Measurements from ENCODE around the gene BAMBI. TPM values are rescaled to one million over a fixed set of nuclear protein-coding genes. Genes with fewer than 3 reads are reported as not detected.

Gene BAMBI
- total RNA-seq, 1 donor from 2014 or later: 16.0 TPM

DNA sequence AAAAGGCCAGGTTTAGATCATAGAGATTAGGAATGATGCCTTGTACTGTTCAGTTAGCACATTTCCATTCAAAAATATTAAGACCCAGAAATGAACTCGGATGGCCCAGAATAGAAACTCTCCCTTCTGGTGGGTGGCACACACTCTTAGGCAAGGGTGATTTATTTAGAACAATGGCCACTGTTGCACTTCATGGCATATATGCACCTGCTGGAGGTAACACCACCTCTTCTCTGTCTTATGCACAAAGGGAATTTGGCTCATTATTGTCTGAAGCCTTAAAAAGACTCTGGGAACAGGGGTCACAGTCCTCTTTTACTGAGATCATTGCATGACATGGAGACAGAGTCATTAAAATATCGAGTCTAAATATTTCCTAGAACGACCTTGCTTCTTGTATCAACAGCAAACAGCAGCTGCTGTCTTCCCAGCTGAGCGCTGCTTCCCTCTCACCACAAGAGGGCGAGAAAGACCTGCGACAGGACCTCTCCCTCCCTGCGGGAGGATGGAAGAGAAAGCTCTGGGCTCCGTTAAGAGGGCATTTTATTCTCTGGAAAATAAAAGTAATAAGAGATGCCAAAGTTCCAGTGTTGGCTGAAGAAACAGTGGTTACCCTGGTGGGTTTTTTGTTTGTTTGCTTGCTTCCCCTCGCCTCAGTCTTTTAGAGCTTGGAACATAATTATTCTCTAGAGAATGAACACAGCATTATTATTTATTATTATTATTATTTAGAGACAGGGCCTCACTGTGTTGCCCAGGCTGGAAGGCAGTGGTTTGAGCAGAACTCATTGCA is 13.5 kb upstream of the BAMBI start:
- TF ChIP-seq, protein P1, sequence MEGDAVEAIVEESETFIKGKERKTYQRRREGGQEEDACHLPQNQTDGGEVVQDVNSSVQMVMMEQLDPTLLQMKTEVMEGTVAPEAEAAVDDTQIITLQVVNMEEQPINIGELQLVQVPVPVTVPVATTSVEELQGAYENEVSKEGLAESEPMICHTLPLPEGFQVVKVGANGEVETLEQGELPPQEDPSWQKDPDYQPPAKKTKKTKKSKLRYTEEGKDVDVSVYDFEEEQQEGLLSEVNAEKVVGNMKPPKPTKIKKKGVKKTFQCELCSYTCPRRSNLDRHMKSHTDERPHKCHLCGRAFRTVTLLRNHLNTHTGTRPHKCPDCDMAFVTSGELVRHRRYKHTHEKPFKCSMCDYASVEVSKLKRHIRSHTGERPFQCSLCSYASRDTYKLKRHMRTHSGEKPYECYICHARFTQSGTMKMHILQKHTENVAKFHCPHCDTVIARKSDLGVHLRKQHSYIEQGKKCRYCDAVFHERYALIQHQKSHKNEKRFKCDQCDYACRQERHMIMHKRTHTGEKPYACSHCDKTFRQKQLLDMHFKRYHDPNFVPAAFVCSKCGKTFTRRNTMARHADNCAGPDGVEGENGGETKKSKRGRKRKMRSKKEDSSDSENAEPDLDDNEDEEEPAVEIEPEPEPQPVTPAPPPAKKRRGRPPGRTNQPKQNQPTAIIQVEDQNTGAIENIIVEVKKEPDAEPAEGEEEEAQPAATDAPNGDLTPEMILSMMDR (conservative IDR thresholded peaks at IDR 0.05; ENCODE audit: low read depth, low read length): peak; percentile 100
- no peak for DNase-seq (ENCODE audit: low read depth)
- no peak overlapping the region for H3K4me3 ChIP-seq (ENCODE audit: low read depth, low read length)

DNA sequence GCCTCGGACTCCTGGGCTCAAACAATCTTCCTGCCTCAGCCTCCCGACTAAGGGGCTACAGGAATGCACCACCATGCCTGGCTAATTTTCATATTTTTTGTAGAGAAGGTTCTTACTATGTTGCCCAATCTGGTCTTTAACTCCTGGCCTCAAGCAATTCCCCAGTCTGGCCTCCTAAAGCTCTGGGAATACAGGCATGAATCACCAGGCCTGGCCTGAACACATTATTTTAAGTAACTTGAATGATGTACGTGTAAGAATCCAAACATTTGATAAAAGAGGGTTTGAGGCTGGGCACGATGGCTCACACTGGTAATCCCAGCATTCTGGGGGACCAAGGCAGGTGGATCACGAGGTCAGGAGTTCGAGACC is 13.0 kb upstream of the BAMBI start:
- TF ChIP-seq, protein P1 (conservative IDR thresholded peaks at IDR 0.05; ENCODE audit: low read depth, low read length): no peak
- H3K4me3 ChIP-seq (ENCODE audit: low read depth, low read length): no peak overlapping the region
- no peak for DNase-seq (ENCODE audit: low read depth)

DNA sequence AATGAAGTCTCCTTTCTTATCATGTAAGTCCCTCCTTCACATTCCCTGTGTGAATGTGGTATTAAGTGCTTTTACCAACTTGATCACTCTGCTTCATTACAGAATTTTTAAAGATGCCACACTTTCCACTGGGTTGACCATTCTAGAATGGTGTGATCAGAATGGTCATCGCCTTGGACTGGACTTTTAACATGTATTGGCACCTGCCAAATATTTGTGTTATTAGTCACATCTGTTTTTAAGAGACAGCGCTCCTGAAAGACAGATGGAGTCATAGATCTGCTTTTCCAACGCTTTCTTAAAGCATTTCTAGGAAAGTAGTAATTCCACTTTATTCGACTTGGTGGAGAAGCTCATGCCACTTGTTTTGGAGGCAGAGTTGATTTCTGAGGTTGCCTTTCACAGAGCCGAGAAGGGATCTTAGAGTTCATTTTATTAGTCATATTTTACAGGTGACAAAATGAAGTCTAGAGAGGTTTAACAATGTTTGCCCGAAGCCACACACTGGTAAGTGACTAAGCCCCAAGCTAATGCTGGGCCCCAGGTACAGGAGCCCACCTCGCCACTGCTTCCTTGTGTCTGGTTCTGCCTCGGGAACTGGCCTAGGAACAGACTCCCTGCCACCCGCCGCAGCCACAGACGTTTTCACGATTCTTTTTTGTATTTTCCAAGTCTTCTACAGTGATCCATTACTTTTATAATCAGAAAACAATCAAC is 10.4 kb upstream of the BAMBI start:
- DNase-seq (ENCODE audit: low read depth): no peak
- no peak overlapping the region for H3K4me3 ChIP-seq (ENCODE audit: low read depth, low read length)
- TF ChIP-seq, protein P1 (conservative IDR thresholded peaks at IDR 0.05; ENCODE audit: low read depth, low read length): no peak

DNA sequence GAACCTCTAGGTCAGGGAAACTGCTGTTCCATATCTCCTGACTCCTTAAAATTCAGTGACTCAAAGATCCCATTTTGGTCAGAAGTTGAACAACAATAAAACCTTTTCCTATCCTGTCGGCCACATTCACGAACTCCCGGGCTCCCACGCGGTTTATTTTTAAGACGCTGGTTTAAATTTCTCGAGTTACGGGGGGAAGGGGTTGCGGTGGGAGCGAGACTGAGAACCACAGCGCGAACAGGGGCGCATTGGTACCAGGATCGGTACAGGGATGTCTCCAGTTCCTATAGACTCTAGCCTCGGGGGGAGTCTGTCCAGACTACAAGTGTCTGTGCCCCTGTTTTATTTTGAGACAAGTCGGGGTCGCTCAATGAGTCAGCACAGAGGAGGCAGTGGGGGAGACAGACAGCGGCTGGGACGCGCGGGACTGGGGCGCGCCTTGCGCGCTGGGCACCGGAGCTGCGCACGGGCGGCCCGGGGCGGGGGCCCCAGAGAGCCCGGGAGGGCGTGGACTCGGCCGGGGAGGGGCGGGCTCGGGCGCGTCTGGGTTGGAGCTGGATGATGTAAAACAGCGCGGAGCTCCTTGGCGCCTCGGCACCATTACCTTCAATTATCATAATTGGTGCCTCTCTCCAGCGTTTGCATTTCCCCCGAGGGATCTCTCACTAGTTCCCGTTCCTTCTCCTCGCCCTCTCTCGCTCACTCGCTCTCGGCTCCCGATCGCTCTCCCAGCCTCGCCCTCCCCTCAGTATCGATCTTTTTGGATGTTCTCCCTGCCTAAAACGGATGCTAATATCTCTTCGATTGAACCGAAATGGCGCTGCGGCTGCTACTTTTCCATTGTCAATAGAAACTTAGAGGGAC is 8.7 kb upstream of the BAMBI start:
- peak overlapping the region; percentile 76 for H3K4me3 ChIP-seq (ENCODE audit: low read depth, low read length)
- TF ChIP-seq, protein P1 (conservative IDR thresholded peaks at IDR 0.05; ENCODE audit: low read depth, low read length): no peak
- no peak for DNase-seq (ENCODE audit: low read depth)

DNA sequence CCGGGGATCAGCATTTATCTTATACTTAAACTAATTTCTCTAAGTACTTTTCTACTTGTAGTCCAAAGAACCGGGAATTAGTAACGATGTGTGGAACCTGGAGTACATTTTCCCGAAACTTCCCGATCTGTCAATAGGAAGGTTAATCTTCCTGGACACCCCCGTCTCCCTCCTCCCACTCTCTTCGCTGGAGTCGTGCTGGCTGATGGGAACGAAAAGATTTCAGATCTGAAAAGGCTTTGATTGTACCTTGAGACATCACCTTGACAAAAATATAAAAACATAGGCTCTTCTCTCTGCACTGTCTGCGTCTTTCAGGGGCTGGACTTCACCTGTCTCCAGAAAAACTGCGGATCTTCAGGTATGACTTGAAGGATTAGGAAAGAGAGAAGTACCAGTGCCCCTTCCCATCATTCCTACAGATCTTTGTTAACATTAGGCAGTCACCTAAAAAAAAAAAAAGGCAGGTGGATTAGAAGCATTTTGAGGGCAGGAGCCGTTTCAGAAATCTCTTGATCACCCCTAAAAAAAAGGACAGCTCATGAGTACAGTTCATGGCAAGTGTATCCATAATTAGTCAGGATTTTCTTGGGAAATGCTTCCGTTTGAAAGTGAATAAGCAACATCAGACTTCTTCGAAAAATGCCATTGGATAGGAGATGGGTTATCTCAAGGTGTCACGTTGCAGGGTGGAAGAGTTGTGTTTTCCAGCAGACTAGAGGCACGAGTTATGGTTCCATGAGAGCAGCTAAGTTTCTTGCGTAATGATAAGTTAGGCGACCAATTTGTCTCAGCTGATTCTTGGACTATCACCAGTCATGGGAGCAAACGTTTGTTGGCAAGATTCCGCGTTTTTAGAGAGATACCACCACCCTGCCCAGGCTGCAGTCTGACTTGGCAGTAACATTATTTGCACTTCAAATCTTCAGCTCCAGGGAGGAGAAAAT is 7.8 kb upstream of the BAMBI start:
- peak overlapping the region; percentile 76 for H3K4me3 ChIP-seq (ENCODE audit: low read depth, low read length)
- TF ChIP-seq, protein P1 (conservative IDR thresholded peaks at IDR 0.05; ENCODE audit: low read depth, low read length): no peak
- no peak for DNase-seq (ENCODE audit: low read depth)

DNA sequence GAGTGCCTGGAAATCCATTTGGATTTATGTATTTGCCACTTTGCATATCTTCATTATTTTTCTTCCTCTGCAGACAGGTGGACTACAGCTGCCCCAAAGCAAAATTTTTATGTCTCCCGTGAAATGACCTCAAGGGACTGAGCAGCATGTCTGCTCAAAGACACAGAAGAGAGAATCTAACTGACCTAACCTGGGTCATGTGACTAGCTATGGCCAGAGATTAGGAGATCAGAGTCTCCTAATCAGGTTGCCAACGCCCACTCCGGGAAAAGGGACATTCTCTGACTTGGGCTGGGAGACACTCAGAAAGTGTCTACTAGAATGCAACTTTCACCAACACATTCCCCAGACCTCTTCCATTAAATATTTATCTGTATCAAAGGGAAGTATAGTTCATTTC is 2.5 kb upstream of the BAMBI start:
- H3K4me3 ChIP-seq (ENCODE audit: low read depth, low read length): no peak overlapping the region
- no peak for DNase-seq (ENCODE audit: low read depth)
- TF ChIP-seq, protein P1 (conservative IDR thresholded peaks at IDR 0.05; ENCODE audit: low read depth, low read length): no peak
